Astrocyte (in vitro differentiated cells and primary cell): ENCODE data around the gene MAPK11. TPM values are rescaled to one million over a fixed set of nuclear protein-coding genes. Genes with fewer than 3 reads are reported as not detected.

ENCODE experiments used
- DNase-seq: peaks from one replicate; pipeline ENCODE4 v3.0.0-alpha.2; 2010; ENCODE audit warnings: low read depth
- FAIRE-seq: peaks from 2 replicates; lab custom pipeline; 2011; peaks lifted over from hg19 to GRCh38; lab: Jason Lieb, UNC
- H2AFZ ChIP-seq: 2 replicates; pipeline ENCODE4 v1.6.0; 2012; ENCODE audit warnings: low read depth, low read length, inconsistent platforms
- H3K27ac ChIP-seq: 2 replicates; pipeline ENCODE4 v1.5.1; 2011; ENCODE audit warnings: low read depth, low read length, inconsistent platforms
- H3K27me3 ChIP-seq: 2 replicates; pipeline ENCODE4 v1.6.0; 2011; ENCODE audit warnings: low read length, inconsistent platforms; ENCODE audit not compliant: insufficient read depth
- H3K36me3 ChIP-seq: 2 replicates; pipeline ENCODE4 v1.5.1; 2011; ENCODE audit warnings: low read length, inconsistent platforms; ENCODE audit not compliant: insufficient read depth
- H3K4me1 ChIP-seq: 2 replicates; pipeline ENCODE4 v1.5.1; 2011; ENCODE audit warnings: low read length, inconsistent platforms; ENCODE audit not compliant: insufficient read depth
- H3K4me2 ChIP-seq: 2 replicates; pipeline ENCODE4 v1.6.0; 2012; ENCODE audit warnings: low read length, inconsistent platforms
- H3K4me3 ChIP-seq: 2 replicates; pipeline ENCODE4 v1.5.1; 2011; ENCODE audit warnings: low read depth, mild to moderate bottlenecking, low read length, inconsistent platforms; ENCODE audit not compliant: insufficient read depth
- H3K79me2 ChIP-seq: 2 replicates; pipeline ENCODE4 v1.6.0; 2012; ENCODE audit warnings: mild to moderate bottlenecking, low read length, inconsistent platforms; ENCODE audit not compliant: insufficient read depth
- H3K9ac ChIP-seq: 2 replicates; pipeline ENCODE4 v1.6.0; 2012; ENCODE audit warnings: mild to moderate bottlenecking, low read length, inconsistent platforms
- H3K9me3 ChIP-seq: 2 replicates; pipeline ENCODE4 v1.5.1; 2012; ENCODE audit warnings: low read depth, mild to moderate bottlenecking, low read length, inconsistent platforms; ENCODE audit not compliant: insufficient read depth
- H4K20me1 ChIP-seq: 2 replicates; pipeline ENCODE4 v1.6.0; 2012; ENCODE audit warnings: low read length, inconsistent platforms; ENCODE audit not compliant: insufficient read depth
- H3K27ac Mint-ChIP-seq: one replicate; pipeline ENCODE4 v1.8.0; 2021; ENCODE audit warnings: mild to moderate bottlenecking, mixed read lengths; ENCODE audit not compliant: unreplicated experiment
- H3K27me3 Mint-ChIP-seq: one replicate; pipeline ENCODE4 v1.8.0; 2021; ENCODE audit warnings: low read depth, mixed read lengths; ENCODE audit not compliant: unreplicated experiment
- H3K36me3 Mint-ChIP-seq: one replicate; pipeline ENCODE4 v1.8.0; 2021; ENCODE audit warnings: low read depth, mixed read lengths; ENCODE audit not compliant: unreplicated experiment
- H3K4me1 Mint-ChIP-seq: one replicate; pipeline ENCODE4 v1.8.0; 2021; ENCODE audit warnings: low read depth, mixed read lengths; ENCODE audit not compliant: unreplicated experiment
- H3K4me3 Mint-ChIP-seq: one replicate; pipeline ENCODE4 v1.8.0; 2021; ENCODE audit warnings: mild to moderate bottlenecking, moderate library complexity, mixed read lengths; ENCODE audit not compliant: unreplicated experiment
- H3K9me3 Mint-ChIP-seq: one replicate; pipeline ENCODE4 v1.8.0; 2021; ENCODE audit warnings: mild to moderate bottlenecking, mixed read lengths; ENCODE audit not compliant: unreplicated experiment
- CTCF ChIP-seq: IDR thresholded peaks from 2 replicates; pipeline ENCODE4 v1.5.1; 2011; ENCODE audit warnings: low read depth, mild to moderate bottlenecking, inconsistent platforms, low read length, moderate library complexity; ENCODE audit not compliant: insufficient read depth
- EZH2 ChIP-seq: IDR thresholded peaks from 2 replicates; pipeline ENCODE4 v1.6.1; 2012; ENCODE audit warnings: mild to moderate bottlenecking, low read length, inconsistent platforms; ENCODE audit not compliant: insufficient read depth
- total RNA-seq: library from RNA; stranded (reverse); gene quantifications from 2 replicates; pipeline ENCODE4 v1.2.1, GENCODE V29; 2021

The MAPK11 gene
- total RNA-seq, 1 donor from 2014 or later = 19.6 TPM

GRCh38 chr22:50236731-50237409 lies 33.3 kb downstream of the MAPK11 start:
- Histone ChIP-seq H3K9me3 (peaks cover 4% of the 10 kb centered on the region), H3K79me2 (peaks cover 80% of the 10 kb centered on the region), H3K4me3 (no peak overlapping the region), H3K4me2 (no peak overlapping the region), H3K27me3 (no peaks in the 10 kb centered on the region), H2AFZ (no peak overlapping the region), H3K9ac (no peak overlapping the region), H3K27ac (no peak overlapping the region), H4K20me1 (peaks cover 74% of the 10 kb centered on the region), H3K36me3 (no peaks in the 10 kb centered on the region), H3K4me1 (no peaks in the 10 kb centered on the region)
- Mint-ChIP-seq H3K27ac (no peak overlapping the region), H3K36me3 (peaks cover 6% of the 10 kb centered on the region), H3K4me3 (no peak overlapping the region), H3K27me3 (no peaks in the 10 kb centered on the region), H3K9me3 (no peaks in the 10 kb centered on the region), H3K4me1 (peaks cover 7% of the 10 kb centered on the region)
- TF ChIP-seq CTCF (peak; percentile 51), EZH2 (no peak)
- no peak for FAIRE-seq
- no peak for DNase-seq

- Mint-ChIP-seq H3K4me1 (peaks cover 7% of the 10 kb centered on the region), H3K27me3 (no peaks in the 10 kb centered on the region), H3K27ac (no peak overlapping the region), H3K4me3 (no peak overlapping the region), H3K36me3 (peaks cover 17% of the 10 kb centered on the region), H3K9me3 (no peaks in the 10 kb centered on the region)
- Histone ChIP-seq H3K4me2 (no peak overlapping the region), H3K4me3 (no peak overlapping the region), H2AFZ (no peak overlapping the region), H3K27me3 (no peaks in the 10 kb centered on the region), H3K79me2 (peaks cover 48% of the 10 kb centered on the region), H3K4me1 (no peaks in the 10 kb centered on the region), H3K27ac (no peak overlapping the region), H3K9me3 (peaks cover 4% of the 10 kb centered on the region), H3K9ac (no peak overlapping the region), H3K36me3 (no peaks in the 10 kb centered on the region), H4K20me1 (peaks cover 65% of the 10 kb centered on the region)
- TF ChIP-seq CTCF (no peak), EZH2 (no peak)
- DNase-seq = no peak
- no peak for FAIRE-seq
Observed at GRCh38 chr22:50233223-50233622, 37.0 kb downstream of the MAPK11 start.

GRCh38 chr22:50232481-50233151 lies 37.6 kb downstream of the MAPK11 start:
- no peaks in the 10 kb centered on the region for H3K4me1 ChIP-seq
- no peaks in the 10 kb centered on the region for H3K9me3 Mint-ChIP-seq
- no peak overlapping the region for H3K27ac ChIP-seq
- H3K4me3 Mint-ChIP-seq = no peak overlapping the region
- H4K20me1 ChIP-seq = peaks cover 60% of the 10 kb centered on the region
- H3K4me3 ChIP-seq = no peak overlapping the region
- no peak overlapping the region for H2AFZ ChIP-seq
- H3K27me3 ChIP-seq = no peaks in the 10 kb centered on the region
- peaks cover 4% of the 10 kb centered on the region for H3K9me3 ChIP-seq
- FAIRE-seq = no peak
- no peak overlapping the region for H3K9ac ChIP-seq
- peaks cover 43% of the 10 kb centered on the region for H3K79me2 ChIP-seq
- TF ChIP-seq EZH2 = no peak
- no peak for TF ChIP-seq CTCF
- H3K4me2 ChIP-seq = no peak overlapping the region
- no peak overlapping the region for H3K27ac Mint-ChIP-seq
- H3K4me1 Mint-ChIP-seq = peaks cover 7% of the 10 kb centered on the region
- no peaks in the 10 kb centered on the region for H3K36me3 ChIP-seq
- H3K27me3 Mint-ChIP-seq = no peaks in the 10 kb centered on the region
- no peak for DNase-seq
- peaks cover 17% of the 10 kb centered on the region for H3K36me3 Mint-ChIP-seq
